Subcutaneous adipose tissue (tissue), 4 donors: Measurements from ENCODE around the gene DPF3. TPM values are rescaled to one million over a fixed set of nuclear protein-coding genes. Genes with fewer than 3 reads are reported as not detected.

Experiments used
- total RNA-seq, 4 donors: library from RNA; depleted of rRNA; stranded (reverse); fragments of >200 nt; gene quantifications; one replicate each; pipeline ENCODE4 v1.1.0, GENCODE V29; 2016
- TF ChIP-seq, protein P1 (sequence below): fragments of 450-650 bp; IDR thresholded peaks from one replicate; pipeline ENCODE4 v1.5.1; 2016; ENCODE audit warnings: low read depth, mild to moderate bottlenecking, control low read depth, antibody characterized with exemption, moderate library complexity

DPF3 gene
- total RNA-seq, 4 donors from 2014 or later: 0.33 to 6.8 TPM; not detected in 2

DNA sequence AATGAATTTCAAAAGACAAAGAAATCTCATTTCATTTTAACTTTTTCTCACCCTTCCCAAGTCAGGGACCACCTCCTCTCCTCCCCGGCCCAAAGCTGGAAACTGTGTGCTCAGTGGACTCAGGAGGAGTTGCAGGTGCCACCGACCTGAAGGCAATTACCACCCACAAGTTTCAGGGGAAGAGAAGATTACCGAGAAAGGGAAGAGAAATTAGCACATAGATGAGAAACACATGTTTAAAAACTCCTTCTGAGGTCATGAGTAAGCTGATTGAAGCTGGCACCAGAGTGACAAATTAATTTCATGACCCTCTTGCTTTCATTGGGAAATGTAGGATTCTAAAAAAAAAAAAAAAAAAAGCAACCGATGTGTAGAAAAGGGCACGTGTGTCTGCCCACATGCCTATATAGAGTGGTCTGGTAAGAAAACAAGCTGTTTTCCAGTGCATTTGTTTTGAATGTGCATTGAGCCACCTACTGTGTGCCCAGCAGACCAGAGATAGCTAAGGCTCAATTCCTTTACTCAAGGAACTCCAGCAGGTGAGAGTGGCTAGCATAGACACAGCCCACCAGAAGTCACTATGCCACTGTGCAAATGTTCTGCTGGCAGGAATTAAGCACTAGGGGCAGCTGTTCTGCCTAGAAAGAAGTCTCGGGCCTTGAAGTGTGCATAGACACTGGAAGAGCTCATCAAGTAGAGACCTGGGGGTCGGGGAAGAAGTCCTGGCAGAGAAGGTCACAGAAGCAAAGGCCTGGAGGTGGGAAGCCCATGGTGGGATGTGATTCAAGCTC lies 30.5 kb downstream of the DPF3 start:
- TF ChIP-seq, protein P1, sequence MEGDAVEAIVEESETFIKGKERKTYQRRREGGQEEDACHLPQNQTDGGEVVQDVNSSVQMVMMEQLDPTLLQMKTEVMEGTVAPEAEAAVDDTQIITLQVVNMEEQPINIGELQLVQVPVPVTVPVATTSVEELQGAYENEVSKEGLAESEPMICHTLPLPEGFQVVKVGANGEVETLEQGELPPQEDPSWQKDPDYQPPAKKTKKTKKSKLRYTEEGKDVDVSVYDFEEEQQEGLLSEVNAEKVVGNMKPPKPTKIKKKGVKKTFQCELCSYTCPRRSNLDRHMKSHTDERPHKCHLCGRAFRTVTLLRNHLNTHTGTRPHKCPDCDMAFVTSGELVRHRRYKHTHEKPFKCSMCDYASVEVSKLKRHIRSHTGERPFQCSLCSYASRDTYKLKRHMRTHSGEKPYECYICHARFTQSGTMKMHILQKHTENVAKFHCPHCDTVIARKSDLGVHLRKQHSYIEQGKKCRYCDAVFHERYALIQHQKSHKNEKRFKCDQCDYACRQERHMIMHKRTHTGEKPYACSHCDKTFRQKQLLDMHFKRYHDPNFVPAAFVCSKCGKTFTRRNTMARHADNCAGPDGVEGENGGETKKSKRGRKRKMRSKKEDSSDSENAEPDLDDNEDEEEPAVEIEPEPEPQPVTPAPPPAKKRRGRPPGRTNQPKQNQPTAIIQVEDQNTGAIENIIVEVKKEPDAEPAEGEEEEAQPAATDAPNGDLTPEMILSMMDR: no peak

DNA sequence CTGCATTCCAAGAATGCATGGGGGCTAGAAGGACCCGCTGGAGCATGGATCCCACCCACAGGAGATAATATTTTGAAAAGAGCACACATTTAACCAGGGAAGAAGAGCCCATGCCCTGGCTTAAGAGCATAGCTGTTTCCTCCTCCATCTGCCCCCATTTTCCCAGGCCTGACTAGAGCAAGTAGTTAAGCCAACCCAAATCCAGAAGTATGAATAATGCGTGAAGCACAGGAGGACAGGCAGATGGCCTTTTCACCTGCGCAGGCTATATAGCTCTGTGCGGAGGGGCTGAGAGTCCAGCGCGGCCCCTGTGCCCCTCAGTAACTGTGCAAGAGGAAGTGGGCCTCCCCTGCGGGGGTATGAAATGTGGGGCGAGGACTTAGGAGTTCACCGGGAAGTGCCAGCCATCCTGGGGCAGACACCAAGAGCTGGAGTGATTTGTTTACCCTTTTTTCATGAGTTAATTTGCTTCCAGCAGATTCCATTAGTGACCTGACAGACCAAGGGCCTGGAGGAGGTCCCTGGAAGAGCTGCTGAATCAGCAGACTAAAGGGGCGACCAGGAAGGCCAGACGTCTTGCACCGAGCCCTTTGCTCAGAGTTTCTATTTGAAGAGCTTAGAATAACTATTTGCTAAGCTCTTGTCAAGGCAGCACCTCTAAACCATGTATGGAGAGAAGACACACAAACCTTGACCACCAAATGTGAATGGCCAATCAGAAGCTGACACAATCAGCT lies 37.2 kb downstream of the DPF3 start:
- TF ChIP-seq, protein P1: no peak

DNA sequence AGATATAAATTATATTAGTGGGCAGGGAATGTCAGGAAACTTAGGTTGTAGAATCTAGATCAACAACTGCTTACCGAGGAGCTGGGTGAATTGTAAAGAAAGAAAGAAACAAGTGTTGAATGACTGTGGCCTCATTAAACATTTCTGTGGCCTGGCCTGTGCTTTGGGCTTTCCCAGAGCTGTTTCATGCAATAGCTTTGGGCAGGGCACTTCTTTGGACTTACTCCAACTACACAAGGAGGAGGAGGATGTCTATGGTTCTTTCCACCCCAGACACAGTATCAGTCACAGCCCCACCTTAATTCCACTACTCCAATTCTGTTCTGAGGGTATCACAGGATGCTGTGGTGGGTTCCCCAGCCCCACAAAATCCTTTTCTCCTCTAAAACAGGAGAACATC lies 38.0 kb downstream of the DPF3 start:
- TF ChIP-seq, protein P1: no peak

DNA sequence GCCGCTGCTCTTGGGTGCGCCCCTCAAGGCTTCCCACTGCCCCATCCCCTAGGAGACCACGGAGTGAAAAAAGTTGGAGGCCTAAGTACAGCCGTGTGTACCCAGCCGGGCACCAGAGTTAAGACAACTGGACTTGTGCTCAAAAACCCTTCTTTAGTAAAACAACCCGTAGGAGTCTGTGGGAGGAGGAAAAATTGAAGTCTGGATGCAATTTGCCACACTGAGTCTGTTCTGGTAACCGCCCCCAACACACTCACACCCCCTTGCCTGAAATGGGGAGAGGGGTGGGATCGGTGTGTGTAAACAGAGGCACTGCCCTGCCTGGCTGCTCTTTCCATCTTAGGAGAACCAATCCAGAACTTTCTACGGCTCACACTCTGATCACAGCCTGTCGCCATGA lies 41.7 kb downstream of the DPF3 start:
- TF ChIP-seq, protein P1: no peak

DNA sequence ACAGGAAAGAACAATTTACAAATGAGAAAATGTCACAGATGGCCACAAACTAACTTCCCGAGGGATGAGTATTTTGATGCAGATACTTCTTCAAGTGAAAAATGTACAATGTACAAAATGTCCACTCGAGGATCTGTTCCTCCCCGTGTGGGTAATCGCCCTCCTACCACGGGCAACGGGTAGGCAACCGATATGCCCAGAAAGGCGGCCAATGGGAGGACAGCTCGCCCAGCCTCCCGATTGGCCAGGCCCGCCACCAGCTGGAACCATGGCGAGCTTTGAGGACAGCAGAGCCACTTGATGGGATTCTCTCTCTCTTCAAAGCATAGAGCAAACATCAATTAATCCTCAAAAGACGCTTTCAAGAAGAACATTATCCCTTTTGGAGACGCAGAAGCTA lies 42.3 kb downstream of the DPF3 start:
- TF ChIP-seq, protein P1: no peak

DNA sequence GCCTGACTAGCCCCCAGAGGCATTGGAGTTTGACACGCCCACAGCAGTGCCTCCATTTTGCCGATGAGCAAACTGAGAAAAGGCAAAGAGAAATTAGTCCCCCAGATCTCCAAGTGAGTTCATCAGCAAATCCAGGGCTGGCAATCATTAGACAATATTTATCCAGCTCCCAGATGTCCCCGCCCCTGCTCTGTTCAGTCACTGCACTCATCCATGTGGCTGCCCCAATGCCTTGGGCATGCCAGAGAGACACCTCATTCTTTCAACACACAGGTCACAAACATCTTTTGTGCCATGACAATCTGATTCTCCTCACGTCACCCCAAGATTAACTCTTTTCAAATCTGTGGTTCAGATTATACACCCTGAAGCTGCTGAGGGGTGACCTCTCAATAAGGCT lies 43.5 kb downstream of the DPF3 start:
- TF ChIP-seq, protein P1: no peak

DNA sequence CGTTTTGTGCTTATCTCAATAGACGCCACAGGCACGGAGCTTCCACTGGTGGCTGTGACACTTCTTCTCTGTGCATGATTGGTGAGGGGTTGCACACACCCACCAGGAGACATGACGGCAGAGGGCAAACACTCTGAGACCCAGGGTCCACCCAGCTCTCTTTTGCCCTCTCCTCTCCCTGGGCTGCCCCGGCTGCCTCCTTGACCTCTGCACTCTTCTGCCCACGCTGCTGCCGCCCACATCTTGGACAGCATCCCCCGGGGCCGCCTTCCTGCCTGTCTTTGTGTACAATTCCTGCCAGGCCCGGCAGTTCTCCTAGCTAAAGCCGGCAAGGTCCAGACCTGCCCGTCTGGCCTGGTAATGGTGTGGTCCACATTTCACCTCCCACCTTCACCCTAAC lies 44.7 kb downstream of the DPF3 start:
- TF ChIP-seq, protein P1: no peak
